HG02571 (cell line): ENCODE measurements around the gene PTDSS2.

Experiments used
- ATAC-seq: cut with Tn5 transposase; IDR thresholded peaks from one replicate; pipeline ENCODE4 v1.9.1; 2021; ENCODE audit warnings: mild to moderate bottlenecking, moderate library complexity; ENCODE audit not compliant: unreplicated experiment

The PTDSS2 gene

GRCh38 chr11:488579-488978 lies 38.5 kb downstream of the PTDSS2 start:
- no peak for ATAC-seq

GRCh38 chr11:488992-489391 lies 38.9 kb downstream of the PTDSS2 start:
- ATAC-seq = no peak

GRCh38 chr11:489610-490185 lies 39.6 kb downstream of the PTDSS2 start:
- ATAC-seq = no peak

- ATAC-seq = no peak
These were observed 40.3 kb downstream of the PTDSS2 start for GRCh38 chr11:490186-490929.

- ATAC-seq = no peak
These were observed 40.8 kb downstream of the PTDSS2 start for GRCh38 chr11:490930-491260.

- no peak for ATAC-seq
These were observed 41.3 kb downstream of the PTDSS2 start for GRCh38 chr11:491358-491757.

- ATAC-seq = no peak
These were observed 42.5 kb downstream of the PTDSS2 start for GRCh38 chr11:492427-493226.

- no peak for ATAC-seq
These were observed 44.9 kb downstream of the PTDSS2 start for GRCh38 chr11:494761-495536.

- ATAC-seq = no peak
These were observed 45.5 kb downstream of the PTDSS2 start for GRCh38 chr11:495537-495931.

GRCh38 chr11:496834-497564 lies 46.9 kb downstream of the PTDSS2 start:
- ATAC-seq = no peak

GRCh38 chr11:497565-498296 lies 47.7 kb downstream of the PTDSS2 start:
- ATAC-seq = no peak

- no peak for ATAC-seq
These were observed 48.5 kb downstream of the PTDSS2 start for GRCh38 chr11:498297-499181.

- no peak for ATAC-seq
These were observed 49.4 kb downstream of the PTDSS2 start for GRCh38 chr11:499201-500076.

- no peak for ATAC-seq
These were observed 51.1 kb downstream of the PTDSS2 start for GRCh38 chr11:501001-501682.

- no peak for ATAC-seq
These were observed 51.7 kb downstream of the PTDSS2 start for GRCh38 chr11:501683-502287.

GRCh38 chr11:502288-503178 lies 52.5 kb downstream of the PTDSS2 start:
- ATAC-seq = no peak
